Gastrocnemius medialis (tissue), 4 donors: ENCODE results near the gene TOR4A. TPM values are rescaled to one million over a fixed set of nuclear protein-coding genes. Genes with fewer than 3 reads are reported as not detected.

Experiments used
- ATAC-seq, 2 donors: fragments of 150-250 bp; one replicate each; pipeline ENCODE4 v1.9.1; 2016
- DNase-seq, 2 donors: peaks; one replicate each; pipeline ENCODE4 v3.0.0-alpha.2; 2019
- H3K27ac ChIP-seq, 4 donors: fragments of 200-600 bp; sonication (generic); 1 replicate in 1 of 4; 2 replicates in 3 of 4; pipeline ENCODE4 v1.5.1; 2016 to 2018; ENCODE audit warnings: mild to moderate bottlenecking in 2 of 4, moderate library complexity in 1 of 4
- H3K27me3 ChIP-seq, 3 donors: fragments of 200-600 bp; sonication (generic) in 2 of 3; 1 replicate in 1 of 3; 2 replicates in 2 of 3; pipeline versions ENCODE4 v1.5.1 to v1.6.0; 2016 to 2019; ENCODE audit warnings: mild to moderate bottlenecking in 1 of 3, moderate library complexity in 1 of 3
- H3K36me3 ChIP-seq, 2 donors: fragments of 200-600 bp; sonication (generic) in 1 of 2; one replicate each; pipeline ENCODE4 v1.5.1; 2017 to 2018
- H3K4me1 ChIP-seq, 2 donors: fragments of 200-600 bp; sonication (generic) in 1 of 2; one replicate each; pipeline ENCODE4 v1.5.1; 2016 to 2017; ENCODE audit warnings: mild to moderate bottlenecking in 2 of 2
- H3K4me3 ChIP-seq, 4 donors: fragments of 200-600 bp; sonication (generic) in 3 of 4; 1 replicate in 1 of 4; 2 replicates in 3 of 4; pipeline ENCODE4 v1.5.1; 2016 to 2019; ENCODE audit warnings: mild to moderate bottlenecking in 2 of 4
- H3K9me3 ChIP-seq, 3 donors: fragments of 200-600 bp; sonication (generic) in 2 of 3; 1 replicate in 1 of 3; 2 replicates in 2 of 3; pipeline ENCODE4 v1.5.1; 2016 to 2019
- POLR2A ChIP-seq, 2 donors: fragments of 450-650 bp; IDR thresholded peaks; one replicate each; pipeline ENCODE4 v1.6.1; 2017; ENCODE audit warnings: antibody characterized with exemption in 2 of 2, mild to moderate bottlenecking in 2 of 2, moderate library complexity in 2 of 2
- in situ Hi-C, 4 donors: fragments of 200-750 bp; cut with MboI; loops; one replicate each; pipeline versions ENCODE4 v1.15.0 to v1.8.0; 2017; ENCODE audit warnings: low sequenced_read_pairs in 4 of 4
- intact Hi-C: fragments of 100-400 bp; cut with DNase I; formaldehyde crosslinking; loops from one replicate; pipeline ENCODE4 v1.15.1; 2023; ENCODE audit warnings: low total_unique reads
- total RNA-seq, 4 donors: library from RNA; depleted of rRNA; stranded (reverse); fragments of >200 nt; gene quantifications; one replicate each; pipeline versions ENCODE4 v1.1.0 to v1.2.3, GENCODE V29; 2016
- TF ChIP-seq, protein P1 (sequence below), 5 experiments: fragments of 450-650 bp in 3 of 5; fragments of 200-600 bp in 2 of 5; sonication (generic) in 2 of 5; IDR thresholded peaks in 4 of 5; conservative IDR thresholded peaks in 1 of 5; 1 replicate in 4 of 5; 2 replicates in 1 of 5; pipeline ENCODE4 v1.5.1; 2016 to 2019; ENCODE audit warnings: antibody characterized with exemption in 5 of 5, mild to moderate bottlenecking in 3 of 5, moderate library complexity in 3 of 5

TOR4A gene
- total RNA-seq, 4 donors from 2014 or later, result 1.2 to 2.8 (median 1.7) TPM

DNA sequence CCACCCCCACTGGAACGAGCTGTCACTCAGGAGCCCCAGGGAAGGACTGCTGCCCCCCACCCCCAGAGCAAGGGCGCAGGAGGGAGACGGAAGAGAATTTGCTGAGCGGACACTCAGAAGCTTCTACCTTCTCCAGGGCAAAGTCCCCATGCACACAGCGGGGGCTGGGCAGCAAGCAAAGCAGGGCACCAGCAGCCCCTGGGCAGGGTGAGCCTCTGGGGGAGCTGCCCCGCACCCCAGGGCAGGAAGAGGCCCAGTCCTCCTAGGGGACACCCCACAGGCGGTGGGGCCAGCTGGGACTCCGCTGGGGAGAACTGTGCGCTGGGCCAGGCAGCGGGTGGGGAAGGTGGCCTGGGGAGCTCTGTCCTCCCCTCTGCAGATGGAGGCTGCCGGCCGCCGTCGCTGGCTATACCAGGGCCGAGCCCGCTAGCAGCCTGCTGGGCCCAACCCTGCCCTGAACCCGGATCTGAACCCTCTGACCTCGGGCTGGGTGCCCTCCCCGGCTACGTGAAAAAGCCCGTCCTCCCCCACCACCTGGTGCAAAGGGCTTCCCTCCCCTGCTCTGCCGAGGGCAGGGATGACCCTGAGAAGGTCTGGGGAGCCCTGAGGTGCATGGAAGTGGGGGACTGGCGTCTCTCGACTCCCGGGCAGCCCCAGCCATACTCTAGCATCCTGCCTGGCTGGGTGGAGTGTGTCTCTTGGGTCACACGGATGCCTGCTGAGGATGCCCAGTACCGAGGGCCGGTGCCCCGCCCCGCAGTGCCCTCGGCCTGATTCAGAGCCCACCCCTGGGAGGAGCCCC is 47.4 kb upstream of the TOR4A start:
- no peaks in the 10 kb centered on the region for H3K4me1 ChIP-seq
- in situ Hi-C loops (loop anchor here in 3 of 4 donors (10.0 kb wide), 2 partner anchors 105 to 115 kb away; partner anchors contain the start of gene DPP7 (in 2 of the 3)), intact Hi-C loops (loop anchor here (10.0 kb wide), 1 partner anchor 445 kb away; no protein-coding TSS in a partner anchor)
- DNase-seq, result no peak
- peaks cover 28 to 55% (median 31%) of the 10 kb centered on the region in 3 donors for H3K27me3 ChIP-seq
- H3K36me3 ChIP-seq, result no peaks in the 10 kb centered on the region
- TF ChIP-seq, protein P1, sequence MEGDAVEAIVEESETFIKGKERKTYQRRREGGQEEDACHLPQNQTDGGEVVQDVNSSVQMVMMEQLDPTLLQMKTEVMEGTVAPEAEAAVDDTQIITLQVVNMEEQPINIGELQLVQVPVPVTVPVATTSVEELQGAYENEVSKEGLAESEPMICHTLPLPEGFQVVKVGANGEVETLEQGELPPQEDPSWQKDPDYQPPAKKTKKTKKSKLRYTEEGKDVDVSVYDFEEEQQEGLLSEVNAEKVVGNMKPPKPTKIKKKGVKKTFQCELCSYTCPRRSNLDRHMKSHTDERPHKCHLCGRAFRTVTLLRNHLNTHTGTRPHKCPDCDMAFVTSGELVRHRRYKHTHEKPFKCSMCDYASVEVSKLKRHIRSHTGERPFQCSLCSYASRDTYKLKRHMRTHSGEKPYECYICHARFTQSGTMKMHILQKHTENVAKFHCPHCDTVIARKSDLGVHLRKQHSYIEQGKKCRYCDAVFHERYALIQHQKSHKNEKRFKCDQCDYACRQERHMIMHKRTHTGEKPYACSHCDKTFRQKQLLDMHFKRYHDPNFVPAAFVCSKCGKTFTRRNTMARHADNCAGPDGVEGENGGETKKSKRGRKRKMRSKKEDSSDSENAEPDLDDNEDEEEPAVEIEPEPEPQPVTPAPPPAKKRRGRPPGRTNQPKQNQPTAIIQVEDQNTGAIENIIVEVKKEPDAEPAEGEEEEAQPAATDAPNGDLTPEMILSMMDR (IDR thresholded peaks at IDR 0.05 in 4 of 5, conservative IDR thresholded peaks at IDR 0.05 in 1 of 5), result no peak
- ATAC-seq, result no peak
- no peaks in the 10 kb centered on the region for H3K9me3 ChIP-seq
- H3K4me3 ChIP-seq, result no peak overlapping the region
- H3K27ac ChIP-seq, result no peak overlapping the region

DNA sequence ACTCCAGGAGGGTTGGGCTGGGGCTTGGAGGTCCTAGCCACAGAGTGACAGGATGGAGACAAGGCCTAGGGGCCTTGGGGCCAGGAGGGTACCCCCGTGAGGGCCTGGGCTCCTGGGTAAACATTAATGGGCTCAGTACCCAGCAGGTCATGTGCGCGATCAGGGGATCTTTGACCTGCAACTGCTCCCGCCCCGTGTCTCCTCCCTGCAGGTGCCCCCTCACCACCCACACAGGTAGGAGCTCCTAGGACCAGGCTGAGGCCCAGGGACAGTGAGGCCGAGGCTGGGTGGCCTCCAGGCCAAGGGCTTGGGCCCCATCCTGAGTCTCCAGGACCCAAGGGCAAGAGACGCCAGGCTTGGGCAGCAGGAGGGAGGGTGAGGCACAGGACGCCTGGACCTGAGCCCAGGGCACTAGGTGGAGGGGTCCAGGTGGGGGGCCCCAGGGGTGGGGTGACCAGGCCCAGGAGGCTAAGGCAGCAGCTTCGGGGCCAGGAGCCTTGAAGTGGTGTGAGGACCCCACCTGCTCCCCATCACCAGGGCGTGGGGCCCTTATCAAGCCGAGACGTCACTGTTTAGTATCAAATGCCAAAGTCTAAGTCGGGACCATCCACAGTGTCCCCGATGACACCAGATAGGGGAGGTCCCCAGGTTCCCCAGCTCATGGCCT is 46.7 kb upstream of the TOR4A start, which contains the start of gene SLC34A3:
TSS of gene SLC34A3 (plus strand) at position 197 of the 667 bp plus-strand sequence. CDS start 802 bp downstream, outside the sequence.
- peaks cover 28 to 55% (median 31%) of the 10 kb centered on the region in 3 donors for H3K27me3 ChIP-seq
- ATAC-seq (no peak), DNase-seq (no peak)
- no peaks in the 10 kb centered on the region for H3K36me3 ChIP-seq
- peaks cover under 1 to 5% of the 10 kb centered on the region in 2 donors for H3K4me1 ChIP-seq
- no peak for TF ChIP-seq POLR2A (IDR thresholded peaks at IDR 0.05)
- TF ChIP-seq, protein P1 (IDR thresholded peaks at IDR 0.05 in 4 of 5, conservative IDR thresholded peaks at IDR 0.05 in 1 of 5), result no peak
- intact Hi-C loops (loop anchor here (10.0 kb wide), 1 partner anchor 446 kb away; no protein-coding TSS in a partner anchor), in situ Hi-C loops (loop anchor here in 2 of 4 donors (10.0 kb wide), 1 partner anchor 116 kb away; the partner anchor contains the start of gene DPP7 (in 2 of the 2))
- no peak within 1 kb of the TSS for H3K4me3 ChIP-seq
- H3K9me3 ChIP-seq, result no peaks in the 10 kb centered on the region
- H3K27ac ChIP-seq, result no peak within 1 kb of the TSS

DNA sequence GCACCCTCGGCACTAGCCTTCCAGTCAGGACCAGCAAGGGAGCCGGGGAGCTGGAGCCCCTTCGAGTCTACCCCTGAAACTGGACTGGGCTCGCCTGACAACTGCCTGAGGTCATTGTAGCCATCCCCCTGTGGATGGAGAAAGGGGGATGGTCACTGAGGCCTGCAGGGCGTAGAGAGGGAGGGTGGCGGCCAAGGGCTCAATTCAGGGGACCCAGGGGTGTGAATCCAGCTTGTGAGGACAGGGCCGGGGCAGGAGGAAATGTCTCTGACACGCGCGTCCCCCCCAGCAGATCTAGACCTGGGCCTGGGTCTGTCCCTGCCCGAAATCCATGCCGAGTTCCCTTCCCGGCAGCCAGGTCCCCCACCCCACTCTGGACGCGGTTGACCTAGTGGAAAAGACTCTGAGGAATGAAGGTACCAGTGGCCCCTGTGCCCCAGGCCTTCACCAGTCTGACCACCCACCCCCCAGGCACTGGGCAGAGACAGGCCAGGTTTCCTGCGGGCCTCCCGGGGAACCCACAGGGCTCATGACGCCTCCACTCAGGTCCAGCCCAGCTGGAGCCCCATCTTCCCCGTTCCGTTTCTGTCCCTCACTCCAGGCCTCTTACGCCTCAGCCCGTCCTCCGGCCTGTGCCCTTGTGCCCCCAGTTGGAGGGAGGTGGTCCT is 46.0 kb upstream of the TOR4A start:
- H3K36me3 ChIP-seq, result no peaks in the 10 kb centered on the region
- in situ Hi-C loops, result loop anchor here in 2 of 4 donors (10.0 kb wide), 1 partner anchor 117 kb away; the partner anchor contains the start of gene DPP7 (in 2 of the 2)
- ATAC-seq, result no peak
- TF ChIP-seq, protein P1 (IDR thresholded peaks at IDR 0.05 in 4 of 5, conservative IDR thresholded peaks at IDR 0.05 in 1 of 5), result no peak
- TF ChIP-seq POLR2A (IDR thresholded peaks at IDR 0.05), result no peak
- peaks cover 28 to 55% (median 31%) of the 10 kb centered on the region in 3 donors for H3K27me3 ChIP-seq
- no peaks in the 10 kb centered on the region for H3K9me3 ChIP-seq
- DNase-seq, result no peak
- H3K4me3 ChIP-seq, result no peak overlapping the region
- peaks cover 6 to 12% of the 10 kb centered on the region in 2 donors for H3K4me1 ChIP-seq
- H3K27ac ChIP-seq, result no peak overlapping the region
- intact Hi-C loops, result loop anchor here (10.0 kb wide), 1 partner anchor 447 kb away; no protein-coding TSS in a partner anchor

DNA sequence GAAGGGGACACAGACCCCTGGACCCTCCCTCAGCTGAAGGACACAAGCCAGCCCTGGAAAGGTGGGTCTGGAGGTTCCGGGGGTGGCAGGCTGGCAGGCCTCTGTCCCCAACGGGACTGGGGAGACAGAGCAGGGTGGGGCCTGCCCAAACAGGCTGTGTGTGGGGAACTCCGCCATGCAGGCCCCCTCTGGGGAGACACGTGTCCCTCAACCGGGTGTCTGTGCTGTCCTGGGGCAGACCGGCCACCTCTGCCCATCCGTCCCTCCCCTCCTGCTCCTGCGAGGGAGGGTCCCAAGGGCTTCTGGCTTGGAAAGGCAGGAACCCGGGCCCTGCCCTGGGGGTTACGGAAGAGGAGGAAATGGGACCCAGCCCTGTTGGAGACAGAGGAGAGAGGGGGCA is 45.4 kb upstream of the TOR4A start:
- H3K36me3 ChIP-seq, result no peaks in the 10 kb centered on the region
- H3K4me3 ChIP-seq, result no peak overlapping the region
- H3K27me3 ChIP-seq, result peaks cover 28 to 55% (median 29%) of the 10 kb centered on the region in 3 donors
- H3K27ac ChIP-seq, result no peak overlapping the region
- no peak for TF ChIP-seq POLR2A (IDR thresholded peaks at IDR 0.05)
- TF ChIP-seq, protein P1 (IDR thresholded peaks at IDR 0.05 in 4 of 5, conservative IDR thresholded peaks at IDR 0.05 in 1 of 5), result no peak
- in situ Hi-C loops (loop anchor here in 2 of 4 donors (10.0 kb wide), 1 partner anchor 117 kb away; the partner anchor contains the start of gene DPP7 (in 2 of the 2)), intact Hi-C loops (loop anchor here (10.0 kb wide), 1 partner anchor 447 kb away; no protein-coding TSS in a partner anchor)
- DNase-seq, result no peak
- ATAC-seq, result no peak
- peaks cover 12 to 18% of the 10 kb centered on the region in 2 donors for H3K4me1 ChIP-seq
- H3K9me3 ChIP-seq, result no peaks in the 10 kb centered on the region
